ENCODE results near the gene GMCL2. TPM values are rescaled to one million over a fixed set of nuclear protein-coding genes. Genes with fewer than 3 reads are reported as not detected.

The GMCL2 gene
- total and polyA plus RNA-seq, 9 of the 15 experiments (the other 6 are each of a cell fraction or from before 2014, with no cell fraction given), result 0.04 TPM; not detected in 8

GRCh38 chr5:178232124-178232919 lies 45.2 kb upstream of the GMCL2 start, which contains the start of gene PHYKPL (continued):
- TF ChIP-seq, protein P1, sequence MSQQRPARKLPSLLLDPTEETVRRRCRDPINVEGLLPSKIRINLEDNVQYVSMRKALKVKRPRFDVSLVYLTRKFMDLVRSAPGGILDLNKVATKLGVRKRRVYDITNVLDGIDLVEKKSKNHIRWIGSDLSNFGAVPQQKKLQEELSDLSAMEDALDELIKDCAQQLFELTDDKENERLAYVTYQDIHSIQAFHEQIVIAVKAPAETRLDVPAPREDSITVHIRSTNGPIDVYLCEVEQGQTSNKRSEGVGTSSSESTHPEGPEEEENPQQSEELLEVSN (IDR thresholded peaks at IDR 0.05; ENCODE audit: borderline replicate concordance in 1 of 2, extremely low read depth in 1 of 2, insufficient read depth in 1 of 2, insufficient read length in 1 of 2, low read depth in 1 of 2, low read length in 1 of 2, poor library complexity in 1 of 2, severe bottlenecking in 1 of 2), result peak; percentile 70 to 84
- TF ChIP-seq ETS2 (tag; IDR thresholded peaks at IDR 0.05; ENCODE audit: borderline replicate concordance, poor library complexity, severe bottlenecking) (no peak), POLR3G (IDR thresholded peaks at IDR 0.05; ENCODE audit: extremely low read depth, insufficient read length, insufficient replicate concordance) (no peak), SMARCA5 (IDR thresholded peaks at IDR 0.05) (no peak), MAFK (IDR thresholded peaks at IDR 0.05; ENCODE audit: low read length) (no peak), HOXB6 (CRISPR knock-in tag; IDR thresholded peaks at IDR 0.05; ENCODE audit: borderline replicate concordance) (no peak), ZHX1 (conservative IDR thresholded peaks at IDR 0.05; ENCODE audit: low read length) (no peak), ZNF224 (CRISPR knock-in tag; IDR thresholded peaks at IDR 0.05) (no peak), ELK1 (CRISPR knock-in tag; IDR thresholded peaks at IDR 0.05) (no peak)
- TF ChIP-seq, protein P2, sequence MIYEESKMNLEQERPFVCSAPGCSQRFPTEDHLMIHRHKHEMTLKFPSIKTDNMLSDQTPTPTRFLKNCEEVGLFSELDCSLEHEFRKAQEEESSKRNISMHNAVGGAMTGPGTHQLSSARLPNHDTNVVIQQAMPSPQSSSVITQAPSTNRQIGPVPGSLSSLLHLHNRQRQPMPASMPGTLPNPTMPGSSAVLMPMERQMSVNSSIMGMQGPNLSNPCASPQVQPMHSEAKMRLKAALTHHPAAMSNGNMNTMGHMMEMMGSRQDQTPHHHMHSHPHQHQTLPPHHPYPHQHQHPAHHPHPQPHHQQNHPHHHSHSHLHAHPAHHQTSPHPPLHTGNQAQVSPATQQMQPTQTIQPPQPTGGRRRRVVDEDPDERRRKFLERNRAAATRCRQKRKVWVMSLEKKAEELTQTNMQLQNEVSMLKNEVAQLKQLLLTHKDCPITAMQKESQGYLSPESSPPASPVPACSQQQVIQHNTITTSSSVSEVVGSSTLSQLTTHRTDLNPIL (CRISPR knock-in tag; IDR thresholded peaks at IDR 0.05), result no peak
- TF ChIP-seq, protein P3, sequence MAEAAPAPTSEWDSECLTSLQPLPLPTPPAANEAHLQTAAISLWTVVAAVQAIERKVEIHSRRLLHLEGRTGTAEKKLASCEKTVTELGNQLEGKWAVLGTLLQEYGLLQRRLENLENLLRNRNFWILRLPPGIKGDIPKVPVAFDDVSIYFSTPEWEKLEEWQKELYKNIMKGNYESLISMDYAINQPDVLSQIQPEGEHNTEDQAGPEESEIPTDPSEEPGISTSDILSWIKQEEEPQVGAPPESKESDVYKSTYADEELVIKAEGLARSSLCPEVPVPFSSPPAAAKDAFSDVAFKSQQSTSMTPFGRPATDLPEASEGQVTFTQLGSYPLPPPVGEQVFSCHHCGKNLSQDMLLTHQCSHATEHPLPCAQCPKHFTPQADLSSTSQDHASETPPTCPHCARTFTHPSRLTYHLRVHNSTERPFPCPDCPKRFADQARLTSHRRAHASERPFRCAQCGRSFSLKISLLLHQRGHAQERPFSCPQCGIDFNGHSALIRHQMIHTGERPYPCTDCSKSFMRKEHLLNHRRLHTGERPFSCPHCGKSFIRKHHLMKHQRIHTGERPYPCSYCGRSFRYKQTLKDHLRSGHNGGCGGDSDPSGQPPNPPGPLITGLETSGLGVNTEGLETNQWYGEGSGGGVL (CRISPR knock-in tag; IDR thresholded peaks at IDR 0.05), result no peak
- TF ChIP-seq, protein P4, sequence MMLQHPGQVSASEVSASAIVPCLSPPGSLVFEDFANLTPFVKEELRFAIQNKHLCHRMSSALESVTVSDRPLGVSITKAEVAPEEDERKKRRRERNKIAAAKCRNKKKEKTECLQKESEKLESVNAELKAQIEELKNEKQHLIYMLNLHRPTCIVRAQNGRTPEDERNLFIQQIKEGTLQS (IDR thresholded peaks at IDR 0.05), result no peak
- TF ChIP-seq, protein P4 (CRISPR knock-in tag; conservative IDR thresholded peaks at IDR 0.05), result no peak

All from K562 (cell line).